Measurements from ENCODE around the gene ATP10D. TPM values are rescaled to one million over a fixed set of nuclear protein-coding genes. Genes with fewer than 3 reads are reported as not detected.

The ATP10D gene
- 36.2 and 41.6 TPM in 2 replicates for total RNA-seq
- long read RNA-seq, partial matches to known transcripts, result 30 of 45 reads
- long read RNA-seq, other reads (novel, unspliced or antisense), result 11 of 45 reads

DNA sequence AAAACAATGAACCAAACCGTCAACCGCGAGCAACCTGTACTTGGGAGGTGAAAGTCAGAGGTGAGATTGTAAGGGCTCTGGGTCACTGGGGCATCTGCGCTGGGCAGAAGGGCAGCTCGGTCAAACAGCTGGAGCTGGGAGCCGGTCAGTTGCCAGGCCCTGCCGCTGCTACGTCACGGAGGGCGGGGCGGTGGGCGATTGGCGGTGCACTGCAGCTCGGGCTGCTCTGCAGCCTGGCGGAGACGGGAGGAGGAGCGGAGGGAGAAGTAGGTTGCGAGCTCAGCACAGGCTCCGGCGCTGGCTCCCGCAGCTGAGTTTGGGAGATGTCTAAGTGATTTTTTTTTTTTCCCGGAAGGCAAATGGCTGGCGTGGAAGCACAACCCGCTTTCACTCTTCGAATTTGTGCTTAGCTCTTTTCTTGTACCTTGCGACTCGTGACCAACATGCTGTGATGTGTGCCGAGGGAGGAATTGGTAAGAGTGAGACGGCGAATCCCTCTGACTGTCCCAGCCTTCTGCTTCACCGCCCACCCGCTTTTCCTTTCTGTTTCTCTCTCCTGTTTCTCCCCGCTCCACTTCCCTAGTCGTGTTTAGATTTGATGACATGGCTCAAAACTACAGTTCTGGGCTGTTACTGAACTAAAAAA lies at the start of gene ATP10D:
TSS of gene ATP10D (plus strand) at position 229 of the 646 bp plus-strand sequence. CDS start 27,266 bp downstream, outside the sequence.
- H3K36me3 Mint-ChIP-seq (ENCODE audit: unreplicated experiment), result peaks cover 2% of the 10 kb centered on the region
- DNase-seq (ENCODE audit: extremely low spot score, unreplicated experiment), result peak; percentile 97
- H3K4me1 Mint-ChIP-seq (ENCODE audit: unreplicated experiment), result peaks cover 19% of the 10 kb centered on the region
- no peaks in the 10 kb centered on the region for H3K27me3 Mint-ChIP-seq (ENCODE audit: unreplicated experiment)
- H3K27ac Mint-ChIP-seq (ENCODE audit: unreplicated experiment), result peak within 1 kb of the TSS; percentile 100
- H3K4me3 Mint-ChIP-seq (ENCODE audit: unreplicated experiment), result peak within 1 kb of the TSS; percentile 95
- H3K9me3 Mint-ChIP-seq (ENCODE audit: unreplicated experiment), result peaks cover 3% of the 10 kb centered on the region
- TF ChIP-seq, protein P1, sequence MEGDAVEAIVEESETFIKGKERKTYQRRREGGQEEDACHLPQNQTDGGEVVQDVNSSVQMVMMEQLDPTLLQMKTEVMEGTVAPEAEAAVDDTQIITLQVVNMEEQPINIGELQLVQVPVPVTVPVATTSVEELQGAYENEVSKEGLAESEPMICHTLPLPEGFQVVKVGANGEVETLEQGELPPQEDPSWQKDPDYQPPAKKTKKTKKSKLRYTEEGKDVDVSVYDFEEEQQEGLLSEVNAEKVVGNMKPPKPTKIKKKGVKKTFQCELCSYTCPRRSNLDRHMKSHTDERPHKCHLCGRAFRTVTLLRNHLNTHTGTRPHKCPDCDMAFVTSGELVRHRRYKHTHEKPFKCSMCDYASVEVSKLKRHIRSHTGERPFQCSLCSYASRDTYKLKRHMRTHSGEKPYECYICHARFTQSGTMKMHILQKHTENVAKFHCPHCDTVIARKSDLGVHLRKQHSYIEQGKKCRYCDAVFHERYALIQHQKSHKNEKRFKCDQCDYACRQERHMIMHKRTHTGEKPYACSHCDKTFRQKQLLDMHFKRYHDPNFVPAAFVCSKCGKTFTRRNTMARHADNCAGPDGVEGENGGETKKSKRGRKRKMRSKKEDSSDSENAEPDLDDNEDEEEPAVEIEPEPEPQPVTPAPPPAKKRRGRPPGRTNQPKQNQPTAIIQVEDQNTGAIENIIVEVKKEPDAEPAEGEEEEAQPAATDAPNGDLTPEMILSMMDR (IDR thresholded peaks at IDR 0.05), result peak; percentile 36

DNA sequence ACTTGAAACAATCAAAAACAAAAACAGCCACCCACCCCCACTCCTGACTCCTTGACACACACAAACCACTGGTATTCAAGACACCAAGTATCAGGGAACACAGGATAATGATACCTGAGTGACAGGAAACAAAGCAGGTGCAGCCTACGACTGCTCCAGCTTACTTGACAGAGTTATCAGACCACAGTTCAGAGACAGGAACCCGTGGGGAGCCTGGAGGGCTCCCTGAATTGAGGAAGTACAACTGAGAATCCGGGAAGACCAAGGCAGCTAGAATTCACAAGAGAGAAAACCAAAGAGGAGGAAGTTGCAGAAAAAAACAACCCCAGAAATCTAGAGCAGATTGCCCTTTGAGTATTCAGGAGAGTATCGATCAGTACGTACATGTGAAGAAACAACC lies 42.1 kb upstream of the ATP10D start:
- no peak for DNase-seq (ENCODE audit: extremely low spot score, unreplicated experiment)
- peaks cover 2% of the 10 kb centered on the region for H3K4me1 Mint-ChIP-seq (ENCODE audit: unreplicated experiment)
- no peaks in the 10 kb centered on the region for H3K27me3 Mint-ChIP-seq (ENCODE audit: unreplicated experiment)
- no peak overlapping the region for H3K27ac Mint-ChIP-seq (ENCODE audit: unreplicated experiment)
- no peaks in the 10 kb centered on the region for H3K36me3 Mint-ChIP-seq (ENCODE audit: unreplicated experiment)
- TF ChIP-seq, protein P1 (IDR thresholded peaks at IDR 0.05), result no peak
- no peak overlapping the region for H3K4me3 Mint-ChIP-seq (ENCODE audit: unreplicated experiment)
- peaks cover 3% of the 10 kb centered on the region for H3K9me3 Mint-ChIP-seq (ENCODE audit: unreplicated experiment)

DNA sequence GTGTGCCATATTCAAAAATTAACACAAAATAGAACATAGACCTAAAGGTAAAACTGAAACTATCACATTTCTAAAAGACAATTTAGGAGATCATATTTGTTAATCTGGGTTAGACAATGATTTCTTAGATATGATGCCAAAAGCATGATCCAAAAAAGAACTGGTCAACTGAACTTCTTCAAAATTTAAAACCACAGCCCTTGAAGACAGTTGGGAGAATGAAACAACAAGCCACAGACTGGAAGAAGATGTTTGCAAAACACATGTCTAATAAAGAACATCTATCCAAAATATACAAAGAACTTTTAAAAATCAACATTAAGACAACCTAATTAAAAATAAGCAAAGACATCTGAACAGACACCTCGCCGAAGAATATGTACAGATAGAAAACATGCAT lies 41.0 kb upstream of the ATP10D start:
- peaks cover 2% of the 10 kb centered on the region for H3K4me1 Mint-ChIP-seq (ENCODE audit: unreplicated experiment)
- no peaks in the 10 kb centered on the region for H3K27me3 Mint-ChIP-seq (ENCODE audit: unreplicated experiment)
- TF ChIP-seq, protein P1 (IDR thresholded peaks at IDR 0.05), result no peak
- H3K36me3 Mint-ChIP-seq (ENCODE audit: unreplicated experiment), result peaks cover 4% of the 10 kb centered on the region
- no peak overlapping the region for H3K4me3 Mint-ChIP-seq (ENCODE audit: unreplicated experiment)
- peaks cover 3% of the 10 kb centered on the region for H3K9me3 Mint-ChIP-seq (ENCODE audit: unreplicated experiment)
- DNase-seq (ENCODE audit: extremely low spot score, unreplicated experiment), result no peak
- H3K27ac Mint-ChIP-seq (ENCODE audit: unreplicated experiment), result no peak overlapping the region

DNA sequence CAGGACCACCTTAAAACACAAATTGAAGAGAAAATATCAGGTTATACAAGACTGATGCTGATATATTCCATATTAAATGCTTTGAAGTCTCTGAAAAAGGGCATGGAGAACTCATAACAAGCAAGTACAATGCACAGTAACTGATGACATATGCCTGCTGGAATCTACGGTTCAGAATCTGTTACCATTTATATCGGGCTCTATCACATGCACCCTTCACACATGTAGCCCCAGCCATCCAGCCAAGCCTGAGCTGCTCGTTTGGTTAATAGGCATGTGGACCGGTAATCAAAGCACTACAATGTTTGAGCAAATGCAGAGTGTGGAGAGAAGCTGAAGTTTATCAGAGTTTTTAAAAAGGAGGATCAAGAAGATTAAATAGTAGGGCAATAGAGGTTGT lies 33.4 kb upstream of the ATP10D start:
- Mint-ChIP-seq H3K4me3 (ENCODE audit: unreplicated experiment) (no peak overlapping the region), H3K9me3 (ENCODE audit: unreplicated experiment) (no peaks in the 10 kb centered on the region), H3K27me3 (ENCODE audit: unreplicated experiment) (no peaks in the 10 kb centered on the region), H3K4me1 (ENCODE audit: unreplicated experiment) (peaks cover 2% of the 10 kb centered on the region), H3K36me3 (ENCODE audit: unreplicated experiment) (peaks cover 27% of the 10 kb centered on the region), H3K27ac (ENCODE audit: unreplicated experiment) (no peak overlapping the region)
- TF ChIP-seq, protein P1 (IDR thresholded peaks at IDR 0.05), result no peak
- no peak for DNase-seq (ENCODE audit: extremely low spot score, unreplicated experiment)

DNA sequence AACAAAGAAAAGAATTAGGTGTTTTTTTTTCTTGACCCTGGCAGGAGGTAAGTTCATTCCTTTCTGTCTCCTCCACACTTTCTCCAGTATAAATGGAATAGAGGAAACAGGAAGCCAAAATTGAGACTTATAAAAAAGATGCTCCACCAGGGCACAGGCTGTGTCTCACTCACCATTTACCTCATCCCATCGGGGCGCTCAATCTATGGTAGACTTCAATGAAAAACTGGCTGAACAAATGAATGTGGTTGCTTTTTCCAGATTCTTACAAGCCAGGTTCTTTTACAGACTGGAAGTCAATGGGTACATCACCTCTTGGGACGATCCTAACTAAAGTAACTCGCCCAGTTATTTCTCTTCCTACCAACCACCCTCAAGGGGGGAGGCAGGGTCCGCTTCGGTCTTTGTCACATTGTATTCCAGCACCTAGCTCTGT lies 22.3 kb upstream of the ATP10D start:
- DNase-seq (ENCODE audit: extremely low spot score, unreplicated experiment), result no peak
- H3K4me3 Mint-ChIP-seq (ENCODE audit: unreplicated experiment), result peak overlapping the region; percentile 83
- H3K27ac Mint-ChIP-seq (ENCODE audit: unreplicated experiment), result peak overlapping the region; percentile 67
- peaks cover 22% of the 10 kb centered on the region for H3K4me1 Mint-ChIP-seq (ENCODE audit: unreplicated experiment)
- H3K27me3 Mint-ChIP-seq (ENCODE audit: unreplicated experiment), result no peaks in the 10 kb centered on the region
- TF ChIP-seq, protein P1 (IDR thresholded peaks at IDR 0.05), result no peak
- peaks cover 17% of the 10 kb centered on the region for H3K36me3 Mint-ChIP-seq (ENCODE audit: unreplicated experiment)
- H3K9me3 Mint-ChIP-seq (ENCODE audit: unreplicated experiment), result no peaks in the 10 kb centered on the region

All from osteocyte (in vitro differentiated cells).